HUES6 (cell line): Measurements from ENCODE around the gene CDK4.

Experiments
- H3K27ac ChIP-seq: 2 replicates; pipeline ENCODE4 v1.7.0; 2013; ENCODE audit warnings: low read depth, mild to moderate bottlenecking, low read length, inconsistent platforms
- H3K27me3 ChIP-seq: 2 replicates; pipeline ENCODE4 v1.6.1; 2013; ENCODE audit warnings: low read length; ENCODE audit not compliant: control insufficient read depth, insufficient read depth
- H3K36me3 ChIP-seq: 2 replicates; pipeline ENCODE4 v1.6.1; 2013; ENCODE audit warnings: low read length; ENCODE audit not compliant: control insufficient read depth, insufficient read depth
- H3K4me1 ChIP-seq: 2 replicates; pipeline ENCODE4 v1.6.1; 2013; ENCODE audit warnings: low read length; ENCODE audit not compliant: control insufficient read depth, insufficient read depth
- H3K4me3 ChIP-seq: 2 replicates; pipeline ENCODE4 v1.5.1; 2013; ENCODE audit warnings: low read depth, low read length
- H3K9ac ChIP-seq: one replicate; pipeline ENCODE4 v1.6.1; 2013; ENCODE audit warnings: mild to moderate bottlenecking, low read length
- H3K9me3 ChIP-seq: 2 replicates; pipeline ENCODE4 v1.6.1; 2013; ENCODE audit warnings: low read depth, low read length; ENCODE audit not compliant: control insufficient read depth, insufficient read depth

CDK4 gene

GRCh38 chr12:57751788-57752667, at the start of gene CDK4:
TSS of gene CDK4 (minus strand) at chr12:57752310. CDS start at chr12:57751717, 593 bp downstream.
- Histone ChIP-seq H3K27me3 (peaks cover 30% of the 10 kb centered on the region), H3K9me3 (no peaks in the 10 kb centered on the region), H3K36me3 (peaks cover 40% of the 10 kb centered on the region), H3K27ac (peak within 1 kb of the TSS; percentile 85), H3K4me1 (peaks cover 16% of the 10 kb centered on the region), H3K9ac (peak within 1 kb of the TSS; percentile 98), H3K4me3 (peak within 1 kb of the TSS; percentile 92)

GRCh38 chr12:57800965-57801364, 48.9 kb upstream of the CDK4 start:
- no peak overlapping the region for H3K4me3 ChIP-seq
- peaks cover 31% of the 10 kb centered on the region for H3K36me3 ChIP-seq
- no peaks in the 10 kb centered on the region for H3K27me3 ChIP-seq
- H3K4me1 ChIP-seq: peaks cover 3% of the 10 kb centered on the region; the same call in 1 of the 2 replicates
- H3K9me3 ChIP-seq: no peaks in the 10 kb centered on the region
- H3K9ac ChIP-seq: no peak overlapping the region
- H3K27ac ChIP-seq: no peak overlapping the region

- Histone ChIP-seq H3K4me1 (no peaks in the 10 kb centered on the region), H3K9ac (no peak overlapping the region), H3K27me3 (no peaks in the 10 kb centered on the region), H3K4me3 (no peak overlapping the region), H3K9me3 (no peaks in the 10 kb centered on the region), H3K36me3 (peaks cover 54% of the 10 kb centered on the region), H3K27ac (no peak overlapping the region)
Observed at GRCh38 chr12:57797933-57798332, 45.8 kb upstream of the CDK4 start.

- Histone ChIP-seq H3K27me3 (no peaks in the 10 kb centered on the region), H3K9me3 (no peaks in the 10 kb centered on the region), H3K9ac (no peak overlapping the region), H3K36me3 (peaks cover 59% of the 10 kb centered on the region), H3K4me1 (no peaks in the 10 kb centered on the region), H3K27ac (no peak overlapping the region), H3K4me3 (no peak overlapping the region)
Observed at GRCh38 chr12:57796996-57797395, 44.9 kb upstream of the CDK4 start.

- no peak overlapping the region for H3K9ac ChIP-seq
- H3K4me1 ChIP-seq: no peaks in the 10 kb centered on the region
- H3K27me3 ChIP-seq: no peaks in the 10 kb centered on the region
- no peak overlapping the region for H3K27ac ChIP-seq
- H3K36me3 ChIP-seq: peaks cover 67% of the 10 kb centered on the region
- no peak overlapping the region for H3K4me3 ChIP-seq
- H3K9me3 ChIP-seq: no peaks in the 10 kb centered on the region
Observed at GRCh38 chr12:57795354-57795753, 43.2 kb upstream of the CDK4 start.

- no peaks in the 10 kb centered on the region for H3K9me3 ChIP-seq
- no peaks in the 10 kb centered on the region for H3K27me3 ChIP-seq
- no peak overlapping the region for H3K9ac ChIP-seq
- H3K36me3 ChIP-seq: peaks cover 76% of the 10 kb centered on the region
- no peak overlapping the region for H3K4me3 ChIP-seq
- no peak overlapping the region for H3K27ac ChIP-seq
- no peaks in the 10 kb centered on the region for H3K4me1 ChIP-seq
Observed at GRCh38 chr12:57793920-57794319, 41.8 kb upstream of the CDK4 start.

GRCh38 chr12:57783861-57784260, 31.8 kb upstream of the CDK4 start:
- Histone ChIP-seq H3K27ac (no peak overlapping the region), H3K4me3 (0 out of 2 replicates have a peak overlapping the region, but pooled peaks have one; percentile 16), H3K27me3 (no peaks in the 10 kb centered on the region), H3K36me3 (peaks cover 39% of the 10 kb centered on the region), H3K9me3 (no peaks in the 10 kb centered on the region), H3K9ac (no peak overlapping the region), H3K4me1 (no peaks in the 10 kb centered on the region)

- H3K27ac ChIP-seq: no peak overlapping the region
- H3K36me3 ChIP-seq: peaks cover 36% of the 10 kb centered on the region
- peak overlapping the region; percentile 81 for H3K9ac ChIP-seq
- no peaks in the 10 kb centered on the region for H3K9me3 ChIP-seq
- no peaks in the 10 kb centered on the region for H3K27me3 ChIP-seq
- no peaks in the 10 kb centered on the region for H3K4me1 ChIP-seq
- H3K4me3 ChIP-seq: peak overlapping the region; percentile 86
Observed at GRCh38 chr12:57783466-57783801, 31.3 kb upstream of the CDK4 start.

GRCh38 chr12:57782608-57783465, 30.7 kb upstream of the CDK4 start, which contains the start of gene TSFM:
TSS of gene TSFM (plus strand) at chr12:57782787. CDS start at chr12:57782802, 15 bp downstream.
- H3K36me3 ChIP-seq: peaks cover 32% of the 10 kb centered on the region
- no peaks in the 10 kb centered on the region for H3K9me3 ChIP-seq
- no peaks in the 10 kb centered on the region for H3K27me3 ChIP-seq
- H3K4me3 ChIP-seq: peak within 1 kb of the TSS; percentile 86
- peak within 1 kb of the TSS; percentile 81 for H3K9ac ChIP-seq
- H3K27ac ChIP-seq: no peak within 1 kb of the TSS
- H3K4me1 ChIP-seq: no peaks in the 10 kb centered on the region

- Histone ChIP-seq H3K27me3 (no peaks in the 10 kb centered on the region), H3K4me3 (peak overlapping the region; percentile 86; the same call in 1 of the 2 replicates), H3K4me1 (no peaks in the 10 kb centered on the region), H3K9me3 (no peaks in the 10 kb centered on the region), H3K27ac (no peak overlapping the region), H3K9ac (no peak overlapping the region), H3K36me3 (peaks cover 27% of the 10 kb centered on the region)
Observed at GRCh38 chr12:57782243-57782607, 30.1 kb upstream of the CDK4 start.

- Histone ChIP-seq H3K27me3 (no peaks in the 10 kb centered on the region), H3K9me3 (no peaks in the 10 kb centered on the region), H3K27ac (no peak overlapping the region), H3K4me1 (no peaks in the 10 kb centered on the region), H3K9ac (no peak overlapping the region), H3K36me3 (peaks cover 22% of the 10 kb centered on the region), H3K4me3 (no peak overlapping the region)
Observed at GRCh38 chr12:57781801-57782200, 29.7 kb upstream of the CDK4 start.
